Measurements from ENCODE around the gene ACTRT2. TPM values are rescaled to one million over a fixed set of nuclear protein-coding genes. Genes with fewer than 3 reads are reported as not detected.

ACTRT2 gene
- total and polyA plus RNA-seq, 2 experiments from 2014 or later: not detected

DNA sequence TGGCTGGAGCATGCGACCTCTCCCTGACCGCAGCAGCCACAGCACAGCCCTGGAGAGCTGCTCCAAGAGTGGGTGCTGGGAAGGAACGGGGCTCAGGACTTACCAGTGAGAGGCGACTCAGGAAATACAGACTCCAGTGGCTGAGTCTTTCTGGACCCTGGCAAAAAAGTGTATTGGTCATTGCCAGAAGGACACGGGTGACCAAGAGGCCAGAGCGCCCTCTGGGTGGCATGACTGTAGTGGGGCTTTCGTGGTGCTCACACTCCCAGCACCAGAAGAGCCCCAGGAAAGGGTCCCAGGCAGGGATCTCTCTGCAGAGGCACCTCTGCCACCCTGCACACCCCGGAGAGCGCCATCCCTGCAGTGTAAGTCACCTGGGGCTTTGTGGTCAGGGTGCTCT lies 38.9 kb downstream of the ACTRT2 start:
- no peaks in the 10 kb centered on the region; the same call in 2 of the 3 replicates for H3K9me3 Mint-ChIP-seq
- DNase-seq (ENCODE audit: low spot score): no peak
- H3K27me3 Mint-ChIP-seq (ENCODE audit: insufficient read depth, low read depth, poor library complexity): peaks cover 50% of the 10 kb centered on the region

DNA sequence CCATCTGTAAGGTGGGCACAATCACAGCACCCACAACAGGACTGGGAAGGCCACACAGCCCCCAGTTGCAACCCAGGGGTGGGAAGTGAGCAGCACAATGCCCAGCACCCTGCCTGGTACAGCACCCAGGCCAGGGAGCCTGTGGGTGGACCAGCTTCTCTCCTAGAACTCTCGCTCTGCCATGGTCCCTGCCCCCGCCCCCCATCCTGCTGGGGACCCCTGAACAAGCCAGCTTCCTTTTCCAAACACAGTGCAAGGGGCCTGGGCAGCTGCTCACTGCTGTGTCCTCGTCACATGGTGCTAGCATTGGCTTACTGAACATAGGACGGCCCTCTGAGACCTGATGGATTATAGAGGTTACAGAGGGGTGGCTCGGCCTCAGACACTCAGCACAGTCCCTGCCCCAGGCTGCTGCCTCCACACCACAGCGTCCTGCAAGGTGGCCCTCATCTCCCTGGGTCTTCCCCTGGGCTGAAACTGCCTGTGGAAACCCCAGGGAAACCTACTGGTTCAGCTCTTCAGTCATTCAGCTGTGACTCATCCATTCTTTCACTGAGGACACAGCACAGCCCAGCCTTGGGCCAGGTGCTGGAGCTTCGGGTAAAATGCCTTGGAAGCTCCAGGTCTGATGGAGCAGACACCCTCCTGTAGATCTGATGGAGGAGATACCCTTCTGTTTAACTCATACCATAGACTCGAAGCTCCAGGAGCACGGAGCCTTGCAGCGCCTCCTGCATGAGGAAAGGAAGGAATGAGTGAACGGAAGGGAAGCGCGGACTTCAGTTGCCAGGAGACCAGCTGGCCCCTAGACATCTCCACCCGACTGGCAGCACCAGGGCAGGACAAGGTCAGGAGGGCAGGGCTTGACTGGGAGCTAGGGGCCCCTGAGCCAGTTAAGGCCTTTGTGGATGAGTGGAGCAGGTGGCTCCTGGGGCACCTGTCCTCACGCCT lies 39.6 kb downstream of the ACTRT2 start:
- Mint-ChIP-seq H3K27ac (no peak overlapping the region), H3K27me3 (ENCODE audit: insufficient read depth, low read depth, poor library complexity) (peaks cover 55% of the 10 kb centered on the region), H3K9me3 (no peaks in the 10 kb centered on the region; the same call in 2 of the 3 replicates), H3K4me3 (no peak overlapping the region), H3K4me1 (peaks cover 5% of the 10 kb centered on the region), H3K36me3 (ENCODE audit: low read depth) (no peaks in the 10 kb centered on the region; the same call in 2 of the 3 replicates)
- Histone ChIP-seq H3K4me1 (ENCODE audit: insufficient read depth) (peaks cover 10% of the 10 kb centered on the region; the same call in 1 of the 2 replicates), H3K36me3 (ENCODE audit: insufficient read depth) (no peaks in the 10 kb centered on the region), H3K9me2 (ENCODE audit: insufficient read depth) (no peaks in the 10 kb centered on the region), H3K79me2 (replicated peaks; ENCODE audit: insufficient read depth) (no peaks in the 10 kb centered on the region), H3K27me3 (ENCODE audit: insufficient read depth) (peaks cover 64% of the 10 kb centered on the region), H3K27ac (ENCODE audit: low read depth) (no peak overlapping the region), H3K4me2 (no peak overlapping the region), H3F3A (replicated peaks; ENCODE audit: low read depth) (no peaks in the 10 kb centered on the region), H4K20me1 (replicated peaks; ENCODE audit: insufficient read depth) (no peaks in the 10 kb centered on the region; the same call in none of the 2 replicates), H3K4me3 (no peak overlapping the region), H2AFZ (no peak overlapping the region)
- ATAC-seq (no peak), DNase-seq (ENCODE audit: low spot score) (no peak)
- TF ChIP-seq, protein P1, sequence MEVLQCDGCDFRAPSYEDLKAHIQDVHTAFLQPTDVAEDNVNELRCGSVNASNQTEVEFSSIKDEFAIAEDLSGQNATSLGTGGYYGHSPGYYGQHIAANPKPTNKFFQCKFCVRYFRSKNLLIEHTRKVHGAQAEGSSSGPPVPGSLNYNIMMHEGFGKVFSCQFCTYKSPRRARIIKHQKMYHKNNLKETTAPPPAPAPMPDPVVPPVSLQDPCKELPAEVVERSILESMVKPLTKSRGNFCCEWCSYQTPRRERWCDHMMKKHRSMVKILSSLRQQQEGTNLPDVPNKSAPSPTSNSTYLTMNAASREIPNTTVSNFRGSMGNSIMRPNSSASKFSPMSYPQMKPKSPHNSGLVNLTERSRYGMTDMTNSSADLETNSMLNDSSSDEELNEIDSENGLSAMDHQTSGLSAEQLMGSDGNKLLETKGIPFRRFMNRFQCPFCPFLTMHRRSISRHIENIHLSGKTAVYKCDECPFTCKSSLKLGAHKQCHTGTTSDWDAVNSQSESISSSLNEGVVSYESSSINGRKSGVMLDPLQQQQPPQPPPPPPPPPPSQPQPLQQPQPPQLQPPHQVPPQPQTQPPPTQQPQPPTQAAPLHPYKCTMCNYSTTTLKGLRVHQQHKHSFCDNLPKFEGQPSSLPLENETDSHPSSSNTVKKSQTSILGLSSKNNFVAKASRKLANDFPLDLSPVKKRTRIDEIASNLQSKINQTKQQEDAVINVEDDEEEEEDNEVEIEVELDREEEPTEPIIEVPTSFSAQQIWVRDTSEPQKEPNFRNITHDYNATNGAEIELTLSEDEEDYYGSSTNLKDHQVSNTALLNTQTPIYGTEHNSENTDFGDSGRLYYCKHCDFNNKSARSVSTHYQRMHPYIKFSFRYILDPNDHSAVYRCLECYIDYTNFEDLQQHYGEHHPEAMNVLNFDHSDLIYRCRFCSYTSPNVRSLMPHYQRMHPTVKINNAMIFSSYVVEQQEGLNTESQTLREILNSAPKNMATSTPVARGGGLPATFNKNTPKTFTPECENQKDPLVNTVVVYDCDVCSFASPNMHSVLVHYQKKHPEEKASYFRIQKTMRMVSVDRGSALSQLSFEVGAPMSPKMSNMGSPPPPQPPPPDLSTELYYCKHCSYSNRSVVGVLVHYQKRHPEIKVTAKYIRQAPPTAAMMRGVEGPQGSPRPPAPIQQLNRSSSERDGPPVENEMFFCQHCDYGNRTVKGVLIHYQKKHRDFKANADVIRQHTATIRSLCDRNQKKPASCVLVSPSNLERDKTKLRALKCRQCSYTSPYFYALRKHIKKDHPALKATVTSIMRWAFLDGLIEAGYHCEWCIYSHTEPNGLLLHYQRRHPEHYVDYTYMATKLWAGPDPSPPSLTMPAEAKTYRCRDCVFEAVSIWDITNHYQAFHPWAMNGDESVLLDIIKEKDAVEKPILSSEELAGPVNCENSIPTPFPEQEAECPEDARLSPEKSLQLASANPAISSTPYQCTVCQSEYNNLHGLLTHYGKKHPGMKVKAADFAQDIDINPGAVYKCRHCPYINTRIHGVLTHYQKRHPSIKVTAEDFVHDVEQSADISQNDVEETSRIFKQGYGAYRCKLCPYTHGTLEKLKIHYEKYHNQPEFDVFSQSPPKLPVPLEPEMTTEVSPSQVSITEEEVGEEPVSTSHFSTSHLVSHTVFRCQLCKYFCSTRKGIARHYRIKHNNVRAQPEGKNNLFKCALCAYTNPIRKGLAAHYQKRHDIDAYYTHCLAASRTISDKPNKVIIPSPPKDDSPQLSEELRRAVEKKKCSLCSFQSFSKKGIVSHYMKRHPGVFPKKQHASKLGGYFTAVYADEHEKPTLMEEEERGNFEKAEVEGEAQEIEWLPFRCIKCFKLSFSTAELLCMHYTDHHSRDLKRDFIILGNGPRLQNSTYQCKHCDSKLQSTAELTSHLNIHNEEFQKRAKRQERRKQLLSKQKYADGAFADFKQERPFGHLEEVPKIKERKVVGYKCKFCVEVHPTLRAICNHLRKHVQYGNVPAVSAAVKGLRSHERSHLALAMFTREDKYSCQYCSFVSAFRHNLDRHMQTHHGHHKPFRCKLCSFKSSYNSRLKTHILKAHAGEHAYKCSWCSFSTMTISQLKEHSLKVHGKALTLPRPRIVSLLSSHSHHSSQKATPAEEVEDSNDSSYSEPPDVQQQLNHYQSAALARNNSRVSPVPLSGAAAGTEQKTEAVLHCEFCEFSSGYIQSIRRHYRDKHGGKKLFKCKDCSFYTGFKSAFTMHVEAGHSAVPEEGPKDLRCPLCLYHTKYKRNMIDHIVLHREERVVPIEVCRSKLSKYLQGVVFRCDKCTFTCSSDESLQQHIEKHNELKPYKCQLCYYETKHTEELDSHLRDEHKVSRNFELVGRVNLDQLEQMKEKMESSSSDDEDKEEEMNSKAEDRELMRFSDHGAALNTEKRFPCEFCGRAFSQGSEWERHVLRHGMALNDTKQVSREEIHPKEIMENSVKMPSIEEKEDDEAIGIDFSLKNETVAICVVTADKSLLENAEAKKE (CRISPR knock-in tag; IDR thresholded peaks at IDR 0.05): no peak
- TF ChIP-seq, protein P2, sequence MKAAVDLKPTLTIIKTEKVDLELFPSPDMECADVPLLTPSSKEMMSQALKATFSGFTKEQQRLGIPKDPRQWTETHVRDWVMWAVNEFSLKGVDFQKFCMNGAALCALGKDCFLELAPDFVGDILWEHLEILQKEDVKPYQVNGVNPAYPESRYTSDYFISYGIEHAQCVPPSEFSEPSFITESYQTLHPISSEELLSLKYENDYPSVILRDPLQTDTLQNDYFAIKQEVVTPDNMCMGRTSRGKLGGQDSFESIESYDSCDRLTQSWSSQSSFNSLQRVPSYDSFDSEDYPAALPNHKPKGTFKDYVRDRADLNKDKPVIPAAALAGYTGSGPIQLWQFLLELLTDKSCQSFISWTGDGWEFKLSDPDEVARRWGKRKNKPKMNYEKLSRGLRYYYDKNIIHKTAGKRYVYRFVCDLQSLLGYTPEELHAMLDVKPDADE (IDR thresholded peaks at IDR 0.05): no peak
- no peak for TF ChIP-seq JUNB (IDR thresholded peaks at IDR 0.05; ENCODE audit: unreplicated experiment)
- TF ChIP-seq, protein P3, sequence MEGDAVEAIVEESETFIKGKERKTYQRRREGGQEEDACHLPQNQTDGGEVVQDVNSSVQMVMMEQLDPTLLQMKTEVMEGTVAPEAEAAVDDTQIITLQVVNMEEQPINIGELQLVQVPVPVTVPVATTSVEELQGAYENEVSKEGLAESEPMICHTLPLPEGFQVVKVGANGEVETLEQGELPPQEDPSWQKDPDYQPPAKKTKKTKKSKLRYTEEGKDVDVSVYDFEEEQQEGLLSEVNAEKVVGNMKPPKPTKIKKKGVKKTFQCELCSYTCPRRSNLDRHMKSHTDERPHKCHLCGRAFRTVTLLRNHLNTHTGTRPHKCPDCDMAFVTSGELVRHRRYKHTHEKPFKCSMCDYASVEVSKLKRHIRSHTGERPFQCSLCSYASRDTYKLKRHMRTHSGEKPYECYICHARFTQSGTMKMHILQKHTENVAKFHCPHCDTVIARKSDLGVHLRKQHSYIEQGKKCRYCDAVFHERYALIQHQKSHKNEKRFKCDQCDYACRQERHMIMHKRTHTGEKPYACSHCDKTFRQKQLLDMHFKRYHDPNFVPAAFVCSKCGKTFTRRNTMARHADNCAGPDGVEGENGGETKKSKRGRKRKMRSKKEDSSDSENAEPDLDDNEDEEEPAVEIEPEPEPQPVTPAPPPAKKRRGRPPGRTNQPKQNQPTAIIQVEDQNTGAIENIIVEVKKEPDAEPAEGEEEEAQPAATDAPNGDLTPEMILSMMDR (conservative IDR thresholded peaks at IDR 0.05; ENCODE audit: low read depth in 2 of 2): 0 out of 4 replicates have a peak, but pooled peaks of 1 of the 2 experiments have one; percentile 14

More for the DNA sequence above, 38.9 kb downstream of the ACTRT2 start:
- Histone ChIP-seq H3F3A (replicated peaks; ENCODE audit: low read depth) (no peaks in the 10 kb centered on the region), H3K9me2 (ENCODE audit: insufficient read depth) (no peaks in the 10 kb centered on the region), H3K27ac (ENCODE audit: low read depth) (no peak overlapping the region), H3K27me3 (ENCODE audit: insufficient read depth) (peaks cover 57% of the 10 kb centered on the region), H3K4me3 (no peak overlapping the region), H4K20me1 (replicated peaks; ENCODE audit: insufficient read depth) (no peaks in the 10 kb centered on the region; the same call in none of the 2 replicates), H3K4me2 (no peak overlapping the region), H3K36me3 (ENCODE audit: insufficient read depth) (no peaks in the 10 kb centered on the region), H3K79me2 (replicated peaks; ENCODE audit: insufficient read depth) (no peaks in the 10 kb centered on the region), H2AFZ (no peak overlapping the region), H3K4me1 (ENCODE audit: insufficient read depth) (peaks cover 10% of the 10 kb centered on the region; the same call in 1 of the 2 replicates)
- Mint-ChIP-seq H3K4me3 (no peak overlapping the region), H3K4me1 (peaks cover 4% of the 10 kb centered on the region), H3K27ac (no peak overlapping the region), H3K36me3 (ENCODE audit: low read depth) (no peaks in the 10 kb centered on the region; the same call in 2 of the 3 replicates)
- no peak for ATAC-seq
- TF ChIP-seq POLR2AphosphoS5 (IDR thresholded peaks at IDR 0.05; ENCODE audit: low read depth) (no peak), JUNB (IDR thresholded peaks at IDR 0.05; ENCODE audit: unreplicated experiment) (no peak), ZNF114 (CRISPR knock-in tag; IDR thresholded peaks at IDR 0.05) (no peak)
- TF ChIP-seq, protein P2 (IDR thresholded peaks at IDR 0.05): no peak

All from GM23338 (cell line).